Measurements from ENCODE around the gene S100A6.
"Not testable (repeated sequence)": the region's sequence is repeated elsewhere in the genome, so short reads cannot be mapped to it uniquely, and the experiment has no call there.

S100A6 gene

GRCh38 chr1:153532181-153532580, 3.6 kb downstream of the S100A6 start:
- DNase-seq: no peak

- no peak for DNase-seq
Measured at GRCh38 chr1:153531638-153532037, 4.2 kb downstream of the S100A6 start.

GRCh38 chr1:153527683-153528040, 8.1 kb downstream of the S100A6 start:
- no peak for DNase-seq

GRCh38 chr1:153527023-153527682, 8.6 kb downstream of the S100A6 start:
- no peak for DNase-seq

- no peak for DNase-seq
Measured at GRCh38 chr1:153526132-153526543, 9.7 kb downstream of the S100A6 start.

- no peak for DNase-seq
Measured at GRCh38 chr1:153525088-153525728, 10.6 kb downstream of the S100A6 start.

- DNase-seq: not testable (repeated sequence)
Measured at GRCh38 chr1:153522353-153523048, 13.3 kb downstream of the S100A6 start.

GRCh38 chr1:153521808-153522207, 14.0 kb downstream of the S100A6 start:
- not testable (repeated sequence) for DNase-seq

- no peak for DNase-seq
Measured at GRCh38 chr1:153520818-153521476, 14.8 kb downstream of the S100A6 start.

GRCh38 chr1:153520137-153520691, 15.6 kb downstream of the S100A6 start:
- not testable (repeated sequence) for DNase-seq

GRCh38 chr1:153519242-153519641, 16.5 kb downstream of the S100A6 start:
- DNase-seq: no peak

GRCh38 chr1:153515504-153516394, 20.0 kb downstream of the S100A6 start:
- no peak for DNase-seq

GRCh38 chr1:153513666-153514065, 22.1 kb downstream of the S100A6 start:
- DNase-seq: no peak

- DNase-seq: peak in 3 of 56 donors; percentile 4 to 7 (median 6)
Measured at GRCh38 chr1:153513023-153513422, 22.8 kb downstream of the S100A6 start.

GRCh38 chr1:153510984-153511410, 24.8 kb downstream of the S100A6 start:
- DNase-seq: peak in 44 of 56 donors; percentile 13 to 77 (median 40)

- peak in 3 of 56 donors; percentile 10 to 31 (median 12) for DNase-seq
Measured at GRCh38 chr1:153509729-153510354, 25.9 kb downstream of the S100A6 start.

GRCh38 chr1:153509036-153509435, 26.8 kb downstream of the S100A6 start:
- no peak for DNase-seq

GRCh38 chr1:153507926-153508583, 27.7 kb downstream of the S100A6 start:
- DNase-seq: no peak

- DNase-seq: peak in 11 of 56 donors; percentile 7 to 52 (median 27)
Measured at GRCh38 chr1:153506831-153507413, 28.9 kb downstream of the S100A6 start.
